Hepatocyte (in vitro differentiated cells): ENCODE results near the gene FRAS1. TPM values are rescaled to one million over a fixed set of nuclear protein-coding genes. Genes with fewer than 3 reads are reported as not detected.

Experiments used
- DNase-seq: peaks from one replicate; pipeline ENCODE4 v3.0.0-alpha.2; 2016; ENCODE audit warnings: low spot score
- H2AFZ ChIP-seq: fragments of 200-600 bp; sonication (generic); 2 replicates; pipeline ENCODE4 v1.6.0; 2016; ENCODE audit warnings: antibody characterized with exemption, mild to moderate bottlenecking
- H3K27ac ChIP-seq: fragments of 200-600 bp; sonication (generic); 2 replicates; pipeline ENCODE4 v1.5.1; 2016; ENCODE audit warnings: mild to moderate bottlenecking
- H3K27me3 ChIP-seq: fragments of 200-600 bp; sonication (generic); 2 replicates; pipeline ENCODE4 v1.6.1; 2016
- H3K36me3 ChIP-seq: fragments of 200-600 bp; sonication (generic); replicated peaks from 2 replicates; pipeline ENCODE4 v1.5.1; 2016; ENCODE audit warnings: low read depth; ENCODE audit not compliant: insufficient read depth
- H3K4me1 ChIP-seq: fragments of 200-600 bp; sonication (generic); 2 replicates; pipeline ENCODE4 v1.5.1; 2016; ENCODE audit warnings: mild to moderate bottlenecking, moderate library complexity; ENCODE audit not compliant: insufficient read depth
- H3K4me2 ChIP-seq: fragments of 200-600 bp; sonication (generic); 2 replicates; pipeline ENCODE4 v1.6.0; 2016
- H3K4me3 ChIP-seq: fragments of 200-600 bp; sonication (generic); 2 replicates; pipeline ENCODE4 v1.5.1; 2016; ENCODE audit warnings: mild to moderate bottlenecking
- H3K79me2 ChIP-seq: fragments of 200-600 bp; sonication (generic); 2 replicates; pipeline ENCODE4 v1.6.0; 2017; ENCODE audit warnings: mild to moderate bottlenecking
- H3K9me2 ChIP-seq: fragments of 200-600 bp; sonication (generic); replicated peaks from 2 replicates; pipeline ENCODE4 v1.6.0; 2017; ENCODE audit warnings: mild to moderate bottlenecking; ENCODE audit not compliant: insufficient read depth
- H3K9me3 ChIP-seq: fragments of 200-600 bp; sonication (generic); 2 replicates; pipeline ENCODE4 v1.5.1; 2016; ENCODE audit warnings: low read depth, mild to moderate bottlenecking
- H4K20me1 ChIP-seq: fragments of 200-600 bp; sonication (generic); 2 replicates; pipeline ENCODE4 v1.6.0; 2016; ENCODE audit warnings: mild to moderate bottlenecking; ENCODE audit not compliant: insufficient read depth, poor library complexity, severe bottlenecking
- EZH2 ChIP-seq: fragments of 200-600 bp; sonication (generic); IDR thresholded peaks from 2 replicates; pipeline ENCODE4 v1.6.1; 2016; ENCODE audit warnings: antibody characterized with exemption, mild to moderate bottlenecking, borderline replicate concordance
- EZH2phosphoT487 ChIP-seq: fragments of 200-600 bp; sonication (generic); IDR thresholded peaks from one replicate; pipeline ENCODE4 v1.6.1; 2018; ENCODE audit warnings: antibody characterized with exemption, mild to moderate bottlenecking, low read depth, moderate library complexity; ENCODE audit not compliant: unreplicated experiment, severe bottlenecking
- WGBS: methylation state at CpG from one replicate; pipeline ENCODE4 v1.1.6; 2016; ENCODE audit warnings: low lambda C conversion rate; ENCODE audit errors: missing lambda C conversion rate; 5-methylcytosine and 5-hydroxymethylcytosine counted together
- polyA plus RNA-seq: library from polyadenylated mRNA; unstranded; fragments of >200 nt; fragmentation: Nextera tagmentation; extraction: Ambion mirVana; gene quantifications from 2 replicates; pipeline ENCODE4 v1.2.1, GENCODE V29; 2016
- total RNA-seq: library from RNA; depleted of rRNA; stranded (reverse); fragments of >200 nt; gene quantifications from 2 replicates; pipeline ENCODE4 v1.2.3, GENCODE V29; 2014
- TF ChIP-seq, protein P1 (sequence below): fragments of 200-600 bp; sonication (generic); IDR thresholded peaks from 2 replicates; pipeline ENCODE4 v1.5.1; 2016; ENCODE audit warnings: antibody characterized with exemption, mild to moderate bottlenecking; ENCODE audit not compliant: poor library complexity

Gene FRAS1
- total and polyA plus RNA-seq, 2 experiments from 2014 or later, result 9.3 to 38.5 TPM

DNA sequence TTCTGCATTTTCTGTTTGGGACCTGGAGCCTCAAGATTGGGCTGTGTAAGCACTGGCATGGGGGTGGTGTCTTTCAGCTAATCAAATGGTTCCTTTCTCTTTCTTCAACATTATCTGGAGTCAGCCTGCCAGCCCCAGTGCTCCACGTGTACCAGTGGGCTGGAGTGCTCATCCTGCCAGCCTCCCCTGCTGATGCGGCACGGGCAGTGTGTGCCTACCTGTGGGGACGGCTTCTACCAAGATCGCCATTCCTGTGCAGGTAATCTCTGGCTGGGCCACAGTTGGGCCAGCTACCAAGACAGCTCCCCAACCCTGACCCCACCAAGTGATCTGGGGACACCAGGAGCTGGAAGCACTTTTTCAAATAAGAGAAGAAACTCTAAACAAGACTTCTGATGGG is 229.2 kb downstream of the FRAS1 start:
- DNase-seq, result no peak
- Histone ChIP-seq H3K27me3 (no peaks in the 10 kb centered on the region), H3K9me2 (no peaks in the 10 kb centered on the region), H3K4me2 (no peak overlapping the region), H3K4me3 (no peak overlapping the region), H2AFZ (no peak overlapping the region), H4K20me1 (no peaks in the 10 kb centered on the region), H3K4me1 (no peaks in the 10 kb centered on the region), H3K9me3 (no peaks in the 10 kb centered on the region), H3K79me2 (no peaks in the 10 kb centered on the region), H3K36me3 (no peaks in the 10 kb centered on the region), H3K27ac (no peak overlapping the region)
- 95% methylated on average over 5 of the region's 5 CpGs for WGBS
- TF ChIP-seq, protein P1, sequence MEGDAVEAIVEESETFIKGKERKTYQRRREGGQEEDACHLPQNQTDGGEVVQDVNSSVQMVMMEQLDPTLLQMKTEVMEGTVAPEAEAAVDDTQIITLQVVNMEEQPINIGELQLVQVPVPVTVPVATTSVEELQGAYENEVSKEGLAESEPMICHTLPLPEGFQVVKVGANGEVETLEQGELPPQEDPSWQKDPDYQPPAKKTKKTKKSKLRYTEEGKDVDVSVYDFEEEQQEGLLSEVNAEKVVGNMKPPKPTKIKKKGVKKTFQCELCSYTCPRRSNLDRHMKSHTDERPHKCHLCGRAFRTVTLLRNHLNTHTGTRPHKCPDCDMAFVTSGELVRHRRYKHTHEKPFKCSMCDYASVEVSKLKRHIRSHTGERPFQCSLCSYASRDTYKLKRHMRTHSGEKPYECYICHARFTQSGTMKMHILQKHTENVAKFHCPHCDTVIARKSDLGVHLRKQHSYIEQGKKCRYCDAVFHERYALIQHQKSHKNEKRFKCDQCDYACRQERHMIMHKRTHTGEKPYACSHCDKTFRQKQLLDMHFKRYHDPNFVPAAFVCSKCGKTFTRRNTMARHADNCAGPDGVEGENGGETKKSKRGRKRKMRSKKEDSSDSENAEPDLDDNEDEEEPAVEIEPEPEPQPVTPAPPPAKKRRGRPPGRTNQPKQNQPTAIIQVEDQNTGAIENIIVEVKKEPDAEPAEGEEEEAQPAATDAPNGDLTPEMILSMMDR, result no peak
- TF ChIP-seq EZH2, result no peak
- TF ChIP-seq EZH2phosphoT487, result no peak

DNA sequence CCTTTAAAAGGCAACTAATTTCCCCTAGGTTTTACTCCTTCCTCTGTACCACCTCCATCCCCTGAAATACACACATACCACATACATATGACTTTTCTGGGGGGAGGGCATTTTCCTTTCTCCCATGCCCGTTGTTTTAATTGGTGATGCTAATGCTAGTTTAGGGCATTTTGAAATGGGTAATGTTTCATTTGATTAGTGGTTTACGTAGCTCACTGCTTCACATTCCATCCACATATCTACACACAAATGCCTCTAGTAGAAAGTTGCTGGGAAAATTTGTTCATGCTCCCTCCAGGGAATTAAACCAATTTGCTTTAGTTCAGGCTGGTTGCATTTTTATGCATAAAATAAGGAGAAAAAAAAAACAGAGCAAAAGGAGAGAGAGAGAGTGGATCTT is 231.2 kb downstream of the FRAS1 start:
- no peaks in the 10 kb centered on the region for H4K20me1 ChIP-seq
- TF ChIP-seq, protein P1, result no peak
- TF ChIP-seq EZH2 (no peak), EZH2phosphoT487 (no peak)
- no peaks in the 10 kb centered on the region for H3K9me2 ChIP-seq
- no peaks in the 10 kb centered on the region for H3K79me2 ChIP-seq
- 69% methylated on average over 2 of the region's 2 CpGs for WGBS
- H3K27me3 ChIP-seq, result no peaks in the 10 kb centered on the region
- H3K4me3 ChIP-seq, result no peak overlapping the region
- H3K9me3 ChIP-seq, result no peaks in the 10 kb centered on the region
- no peak overlapping the region for H3K27ac ChIP-seq
- H3K4me1 ChIP-seq, result peaks cover 3% of the 10 kb centered on the region
- no peak overlapping the region for H2AFZ ChIP-seq
- no peak for DNase-seq
- no peak overlapping the region for H3K4me2 ChIP-seq
- no peaks in the 10 kb centered on the region for H3K36me3 ChIP-seq

DNA sequence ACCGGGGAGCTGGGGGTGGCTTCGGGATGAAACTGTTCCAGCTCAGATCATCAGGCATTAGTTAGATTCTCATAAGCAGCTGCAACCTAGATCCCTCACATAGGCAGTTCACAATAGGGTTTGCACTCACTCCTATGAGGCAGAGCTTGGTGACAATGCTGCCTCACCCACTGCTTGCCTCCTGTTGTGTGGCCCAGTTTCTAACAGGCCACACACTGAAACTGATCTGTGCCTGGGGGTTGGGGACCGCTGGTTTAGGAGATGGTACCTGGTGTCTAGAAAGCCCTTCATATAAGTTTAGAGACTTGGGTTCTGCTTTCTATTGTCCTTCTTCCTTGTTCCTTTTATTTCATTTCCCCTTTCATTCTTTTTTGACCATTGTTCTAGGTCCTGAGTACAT is 234.2 kb downstream of the FRAS1 start:
- no peak overlapping the region for H3K4me3 ChIP-seq
- H4K20me1 ChIP-seq, result no peaks in the 10 kb centered on the region
- no peaks in the 10 kb centered on the region for H3K9me3 ChIP-seq
- no peak for DNase-seq
- H3K36me3 ChIP-seq, result no peaks in the 10 kb centered on the region
- H3K9me2 ChIP-seq, result no peaks in the 10 kb centered on the region
- H3K79me2 ChIP-seq, result no peaks in the 10 kb centered on the region
- no peaks in the 10 kb centered on the region for H3K27me3 ChIP-seq
- H3K27ac ChIP-seq, result no peak overlapping the region
- TF ChIP-seq, protein P1, result no peak
- TF ChIP-seq EZH2, result no peak
- TF ChIP-seq EZH2phosphoT487, result no peak
- peaks cover 16% of the 10 kb centered on the region for H3K4me1 ChIP-seq
- no peak overlapping the region for H2AFZ ChIP-seq
- 98% methylated on average over 3 of the region's 3 CpGs for WGBS
- no peak overlapping the region for H3K4me2 ChIP-seq

DNA sequence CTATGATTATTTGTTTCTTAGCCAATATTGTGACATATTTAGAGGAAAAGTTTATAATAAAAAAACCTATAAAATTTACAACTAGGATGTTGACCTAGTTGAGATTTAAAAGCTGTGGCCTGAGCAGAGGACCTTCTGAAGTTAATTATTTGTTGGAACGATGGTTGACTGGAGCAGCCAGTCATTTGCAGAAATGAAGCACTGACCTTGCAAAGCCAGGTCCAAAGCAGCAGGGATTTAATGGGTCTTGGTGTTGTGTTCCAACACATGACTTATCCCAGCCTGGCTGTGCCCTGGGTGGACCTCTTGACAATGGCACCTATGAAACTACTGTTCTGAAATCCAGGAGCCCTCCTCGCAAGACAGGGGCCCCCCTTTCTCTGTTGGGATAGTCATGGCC is 235.2 kb downstream of the FRAS1 start:
- Histone ChIP-seq H2AFZ (no peak overlapping the region), H3K27ac (no peak overlapping the region), H3K36me3 (no peaks in the 10 kb centered on the region), H4K20me1 (no peaks in the 10 kb centered on the region), H3K9me2 (no peaks in the 10 kb centered on the region), H3K4me1 (peaks cover 16% of the 10 kb centered on the region), H3K27me3 (no peaks in the 10 kb centered on the region), H3K9me3 (no peaks in the 10 kb centered on the region), H3K4me3 (no peak overlapping the region), H3K4me2 (no peak overlapping the region), H3K79me2 (no peaks in the 10 kb centered on the region)
- no peak for DNase-seq
- no peak for TF ChIP-seq EZH2phosphoT487
- no peak for TF ChIP-seq EZH2
- TF ChIP-seq, protein P1, result no peak
- WGBS, result 72% methylated on average over 2 of the region's 2 CpGs
